Mononuclear cell (primary cell): ENCODE data around the gene PPM1L. TPM values are rescaled to one million over a fixed set of nuclear protein-coding genes. Genes with fewer than 3 reads are reported as not detected.

Source experiments
- H3K27me3 ChIP-seq: 2 replicates; pipeline ENCODE4 v1.6.0; 2011; ENCODE audit warnings: low read length, control low read depth; ENCODE audit not compliant: insufficient read depth
- H3K4me1 ChIP-seq: 2 replicates; pipeline ENCODE4 v1.5.1; 2011; ENCODE audit warnings: mild to moderate bottlenecking, low read length, control low read depth; ENCODE audit not compliant: insufficient read depth
- H3K4me3 ChIP-seq: 2 replicates; pipeline ENCODE4 v1.5.1; 2011; ENCODE audit warnings: mild to moderate bottlenecking, low read length, moderate library complexity
- H3K9me3 ChIP-seq: 2 replicates; pipeline ENCODE4 v1.5.1; 2011; ENCODE audit warnings: low read depth, mild to moderate bottlenecking, control low read depth, low read length
- total RNA-seq: library from RNA; depleted of rRNA; stranded (reverse); fragments of >200 nt; gene quantifications from one replicate; pipeline ENCODE4 v1.2.3, GENCODE V29; 2012

Gene PPM1L
- total RNA-seq, 1 donor, result 14.5 TPM

GRCh38 chr3:160780245-160780644, 24.2 kb downstream of the PPM1L start:
- Histone ChIP-seq H3K27me3 (no peaks in the 10 kb centered on the region), H3K4me3 (no peak overlapping the region), H3K9me3 (no peaks in the 10 kb centered on the region), H3K4me1 (peaks cover 9% of the 10 kb centered on the region)

- Histone ChIP-seq H3K4me3 (no peak overlapping the region), H3K4me1 (peaks cover 11% of the 10 kb centered on the region), H3K9me3 (no peaks in the 10 kb centered on the region)
Measured at GRCh38 chr3:160781402-160781801, 25.4 kb downstream of the PPM1L start.

DNA sequence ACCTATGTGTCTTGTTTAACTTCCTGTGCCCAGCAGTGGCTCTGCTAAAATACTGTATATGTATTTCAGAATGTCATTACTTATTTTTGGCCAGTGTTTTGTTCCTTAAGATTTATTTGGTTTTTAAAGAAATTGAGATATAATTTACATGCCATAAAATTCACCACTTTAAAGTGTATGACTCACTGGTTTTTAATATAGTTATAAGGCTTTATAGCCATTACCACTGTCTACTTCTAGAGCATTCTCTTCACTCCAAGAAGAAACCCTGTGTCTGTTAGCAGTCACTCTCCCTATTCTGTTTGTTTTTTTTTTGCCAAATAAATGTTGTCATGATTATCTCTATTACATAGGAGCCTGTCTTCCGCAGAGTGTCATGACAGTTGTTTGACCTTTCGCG, 25.8 kb downstream of the PPM1L start:
- no peaks in the 10 kb centered on the region for H3K9me3 ChIP-seq
- H3K27me3 ChIP-seq, result no peaks in the 10 kb centered on the region
- peaks cover 11% of the 10 kb centered on the region for H3K4me1 ChIP-seq
- H3K4me3 ChIP-seq, result no peak overlapping the region

More at GRCh38 chr3:160781402-160781801, 25.4 kb downstream of the PPM1L start:
- no peaks in the 10 kb centered on the region for H3K27me3 ChIP-seq

- no peaks in the 10 kb centered on the region for H3K27me3 ChIP-seq
- H3K4me1 ChIP-seq, result peaks cover 11% of the 10 kb centered on the region
- H3K4me3 ChIP-seq, result no peak overlapping the region
Measured at GRCh38 chr3:160784853-160785252, 28.8 kb downstream of the PPM1L start.

DNA sequence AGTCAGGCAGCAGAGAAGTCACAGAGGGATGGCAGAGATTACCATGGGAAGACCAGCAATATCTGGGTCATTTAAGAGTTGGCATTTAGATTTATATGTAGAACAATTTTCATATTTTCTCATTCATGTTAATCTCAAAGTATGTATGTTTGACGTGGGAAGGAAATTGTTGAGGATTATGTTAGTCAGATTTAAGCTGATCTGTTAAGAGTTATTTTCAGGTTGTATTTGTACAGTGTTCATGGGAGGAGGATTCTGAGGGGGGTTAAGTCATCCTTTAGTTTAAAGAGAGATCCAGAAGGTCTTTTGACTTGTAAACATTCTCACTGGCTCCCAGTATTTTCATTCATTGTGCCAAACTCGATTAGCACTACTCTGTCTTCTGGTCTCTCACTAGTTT, 34.7 kb downstream of the PPM1L start:
- H3K4me3 ChIP-seq, result no peak overlapping the region
- H3K9me3 ChIP-seq, result no peaks in the 10 kb centered on the region
- no peaks in the 10 kb centered on the region for H3K4me1 ChIP-seq

More at GRCh38 chr3:160784853-160785252, 28.8 kb downstream of the PPM1L start:
- H3K9me3 ChIP-seq, result no peaks in the 10 kb centered on the region

DNA sequence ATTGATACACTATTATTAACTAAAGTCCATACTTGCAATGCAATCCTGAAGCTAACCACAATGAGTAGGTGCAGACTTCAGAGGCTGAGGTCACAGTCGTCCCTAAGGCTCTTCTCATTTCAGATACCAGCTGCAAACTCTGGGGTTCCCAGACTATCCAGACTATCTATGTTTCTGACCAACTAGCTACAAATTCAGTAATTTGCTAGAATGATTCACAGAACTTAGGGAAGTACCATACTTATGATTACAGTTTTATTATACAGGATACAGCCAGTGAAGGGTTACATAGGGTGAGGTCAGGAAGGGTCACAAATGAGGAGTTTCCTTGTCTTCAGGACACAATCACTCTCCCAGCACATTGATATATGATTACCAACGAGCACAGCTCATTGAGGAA, 36.5 kb downstream of the PPM1L start:
- Histone ChIP-seq H3K4me1 (no peaks in the 10 kb centered on the region), H3K4me3 (no peak overlapping the region), H3K9me3 (no peaks in the 10 kb centered on the region), H3K27me3 (no peaks in the 10 kb centered on the region)

More for the DNA sequence above, 34.7 kb downstream of the PPM1L start:
- H3K27me3 ChIP-seq, result no peaks in the 10 kb centered on the region

GRCh38 chr3:160793722-160794252, 37.8 kb downstream of the PPM1L start:
- Histone ChIP-seq H3K9me3 (no peaks in the 10 kb centered on the region), H3K4me3 (no peak overlapping the region), H3K4me1 (no peaks in the 10 kb centered on the region), H3K27me3 (no peaks in the 10 kb centered on the region)

- Histone ChIP-seq H3K4me1 (peaks cover 6% of the 10 kb centered on the region), H3K4me3 (no peak overlapping the region), H3K9me3 (no peaks in the 10 kb centered on the region), H3K27me3 (no peaks in the 10 kb centered on the region)
Measured at GRCh38 chr3:160796089-160796812, 40.2 kb downstream of the PPM1L start.

- no peaks in the 10 kb centered on the region for H3K27me3 ChIP-seq
- peaks cover 12% of the 10 kb centered on the region for H3K4me1 ChIP-seq
- H3K4me3 ChIP-seq, result no peak overlapping the region
- H3K9me3 ChIP-seq, result no peaks in the 10 kb centered on the region
Measured at GRCh38 chr3:160796813-160797164, 40.8 kb downstream of the PPM1L start.

DNA sequence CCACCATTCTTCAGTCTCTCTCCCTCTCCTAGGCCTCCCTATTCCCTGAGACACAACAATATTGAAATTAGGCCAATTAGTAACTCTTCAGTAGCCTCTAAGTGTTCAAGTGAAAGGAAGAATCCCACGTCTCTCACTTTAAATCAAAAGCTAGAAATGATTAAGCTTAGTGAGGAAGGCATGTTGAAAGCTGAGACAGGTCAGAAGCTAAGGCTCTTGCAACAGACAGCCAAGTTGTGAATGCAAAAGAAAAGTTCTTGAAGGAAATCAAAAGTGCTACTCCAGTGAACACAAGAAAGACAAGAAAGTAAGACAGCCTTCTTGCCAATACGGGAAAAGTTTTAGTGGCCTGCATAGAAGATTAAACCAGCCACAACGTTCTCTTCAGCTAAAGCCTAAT, 41.3 kb downstream of the PPM1L start:
- H3K9me3 ChIP-seq, result no peaks in the 10 kb centered on the region
- peaks cover 17% of the 10 kb centered on the region for H3K4me1 ChIP-seq
- H3K4me3 ChIP-seq, result no peak overlapping the region
- H3K27me3 ChIP-seq, result no peaks in the 10 kb centered on the region

- Histone ChIP-seq H3K4me3 (peak overlapping the region; percentile 15), H3K4me1 (peaks cover 34% of the 10 kb centered on the region), H3K9me3 (no peaks in the 10 kb centered on the region), H3K27me3 (no peaks in the 10 kb centered on the region)
Measured at GRCh38 chr3:160801386-160802118, 45.5 kb downstream of the PPM1L start.

DNA sequence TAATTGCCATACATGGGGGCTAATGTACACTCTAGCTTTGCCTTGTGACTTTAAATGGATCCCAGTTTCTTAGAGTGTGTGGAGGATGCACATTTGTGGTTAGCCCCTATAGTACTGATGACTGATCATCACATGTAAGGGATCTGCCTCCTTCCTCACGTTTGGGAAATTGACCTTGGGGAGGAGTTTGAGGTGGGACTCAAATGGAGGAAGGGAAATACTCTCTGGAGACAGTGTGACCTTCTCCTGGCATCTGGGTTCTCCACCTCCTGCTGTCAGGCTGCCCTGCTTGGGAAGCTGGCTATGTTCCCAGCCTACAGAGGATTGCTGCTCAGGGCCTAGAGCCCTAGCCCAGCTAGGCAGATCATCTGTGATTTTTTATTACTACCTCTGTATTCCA, 48.7 kb downstream of the PPM1L start:
- no peaks in the 10 kb centered on the region for H3K9me3 ChIP-seq
- H3K27me3 ChIP-seq, result no peaks in the 10 kb centered on the region
- H3K4me3 ChIP-seq, result no peak overlapping the region
- H3K4me1 ChIP-seq, result peaks cover 35% of the 10 kb centered on the region

DNA sequence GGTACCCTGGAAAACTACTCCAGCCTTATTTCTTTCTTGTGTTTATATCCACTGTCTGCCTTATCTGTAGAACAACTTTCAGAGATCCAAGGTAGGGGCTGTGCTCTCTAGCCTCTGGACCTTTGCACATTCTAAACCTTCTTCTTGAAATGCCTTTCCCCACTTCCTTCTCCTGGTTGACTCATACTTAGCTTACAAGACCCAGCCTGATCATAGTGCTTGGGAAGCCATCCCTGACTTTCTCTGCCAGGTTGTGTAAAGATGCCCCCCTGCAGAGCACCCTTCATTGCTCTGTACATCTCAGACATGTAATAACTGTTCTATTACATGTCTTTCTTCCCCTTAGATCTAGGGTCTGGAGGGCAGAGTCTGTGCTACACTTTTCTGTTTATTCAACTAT, 50.1 kb downstream of the PPM1L start:
- H3K27me3 ChIP-seq, result no peaks in the 10 kb centered on the region
- no peaks in the 10 kb centered on the region for H3K9me3 ChIP-seq
- H3K4me3 ChIP-seq, result no peak overlapping the region
- peaks cover 30% of the 10 kb centered on the region for H3K4me1 ChIP-seq

- Histone ChIP-seq H3K9me3 (no peaks in the 10 kb centered on the region), H3K27me3 (no peaks in the 10 kb centered on the region), H3K4me3 (no peak overlapping the region), H3K4me1 (peaks cover 24% of the 10 kb centered on the region)
Measured at GRCh38 chr3:160806686-160807085, 50.7 kb downstream of the PPM1L start.

GRCh38 chr3:160808838-160809237, 52.8 kb downstream of the PPM1L start:
- Histone ChIP-seq H3K9me3 (no peaks in the 10 kb centered on the region), H3K27me3 (no peaks in the 10 kb centered on the region), H3K4me1 (peaks cover 11% of the 10 kb centered on the region), H3K4me3 (no peak overlapping the region)
